Keratinocyte (primary cell): ENCODE results near the gene MEG3.

Source experiments
- CTCF ChIP-seq, 3 experiments: IDR thresholded peaks in 1 of 3; conservative IDR thresholded peaks in 1 of 3; optimal IDR thresholded peaks in 1 of 3; 2 replicates in 2 of 3; 3 replicates in 1 of 3; pipeline versions ENCODE3 to v1.5.1; 2011; ENCODE audit warnings: low read length in 3 of 3, mild to moderate bottlenecking in 3 of 3, moderate library complexity in 2 of 3, control low read depth in 1 of 3, inconsistent platforms in 1 of 3; ENCODE audit not compliant: insufficient read depth in 2 of 3; ENCODE audit errors: extremely low read depth in 1 of 3
- EZH2 ChIP-seq: IDR thresholded peaks from one replicate; pipeline ENCODE4 v1.6.1; 2012; ENCODE audit warnings: inconsistent platforms, mild to moderate bottlenecking, low read length, moderate library complexity

- TF ChIP-seq CTCF (optimal IDR thresholded peaks at IDR 0.05 in 1 of 3, IDR thresholded peaks at IDR 0.05 in 1 of 3, conservative IDR thresholded peaks at IDR 0.05 in 1 of 3; ENCODE audit: extremely low read depth in 1 of 3, insufficient read depth in 2 of 3, low read length in 3 of 3) = no peak
- no peak for TF ChIP-seq EZH2
Observed at GRCh38 chr14:100788942-100789341, 37.0 kb upstream of the MEG3 start.
